Osteocyte (in vitro differentiated cells): ENCODE results near the gene CYP27B1. TPM values are rescaled to one million over a fixed set of nuclear protein-coding genes. Genes with fewer than 3 reads are reported as not detected.

ENCODE experiments used
- DNase-seq: peaks from one replicate; pipeline ENCODE4 v3.0.0; 2021; ENCODE audit warnings: mixed read lengths; ENCODE audit not compliant: unreplicated experiment; ENCODE audit errors: extremely low spot score
- H3K27ac Mint-ChIP-seq: one replicate; pipeline ENCODE4 v1.8.0; 2021; ENCODE audit warnings: mild to moderate bottlenecking, mixed read lengths; ENCODE audit not compliant: unreplicated experiment
- H3K27me3 Mint-ChIP-seq: one replicate; pipeline ENCODE4 v1.8.0; 2021; ENCODE audit warnings: mixed read lengths; ENCODE audit not compliant: unreplicated experiment
- H3K36me3 Mint-ChIP-seq: one replicate; pipeline ENCODE4 v1.8.0; 2021; ENCODE audit warnings: mixed read lengths; ENCODE audit not compliant: unreplicated experiment
- H3K4me1 Mint-ChIP-seq: one replicate; pipeline ENCODE4 v1.8.0; 2021; ENCODE audit warnings: mixed read lengths; ENCODE audit not compliant: unreplicated experiment
- H3K4me3 Mint-ChIP-seq: one replicate; pipeline ENCODE4 v1.8.0; 2021; ENCODE audit warnings: mild to moderate bottlenecking, moderate library complexity, mixed read lengths; ENCODE audit not compliant: unreplicated experiment
- H3K9me3 Mint-ChIP-seq: one replicate; pipeline ENCODE4 v1.8.0; 2021; ENCODE audit warnings: mixed read lengths; ENCODE audit not compliant: unreplicated experiment
- CTCF ChIP-seq: fragments of 200-600 bp; sonication (generic); IDR thresholded peaks from 2 replicates; pipeline ENCODE4 v1.5.0; 2021; ENCODE audit warnings: antibody characterized with exemption, mild to moderate bottlenecking, moderate library complexity
- total RNA-seq: library from RNA; stranded (reverse); gene quantifications from 2 replicates; pipeline ENCODE4 v1.2.1, GENCODE V29; 2021

The CYP27B1 gene
- total RNA-seq, 1 donor from 2014 or later, result 1.7 TPM

GRCh38 chr12:57780284-57780897 lies 13.5 kb upstream of the CYP27B1 start:
- H3K27me3 Mint-ChIP-seq, result no peaks in the 10 kb centered on the region
- peaks cover 11% of the 10 kb centered on the region for H3K36me3 Mint-ChIP-seq
- no peak for DNase-seq
- no peaks in the 10 kb centered on the region for H3K9me3 Mint-ChIP-seq
- TF ChIP-seq CTCF, result no peak
- peaks cover 12% of the 10 kb centered on the region for H3K4me1 Mint-ChIP-seq
- no peak overlapping the region for H3K4me3 Mint-ChIP-seq
- H3K27ac Mint-ChIP-seq, result no peak overlapping the region

- Mint-ChIP-seq H3K27ac (no peak overlapping the region), H3K36me3 (peaks cover 11% of the 10 kb centered on the region), H3K4me1 (peaks cover 12% of the 10 kb centered on the region), H3K9me3 (no peaks in the 10 kb centered on the region), H3K4me3 (no peak overlapping the region), H3K27me3 (no peaks in the 10 kb centered on the region)
- DNase-seq, result no peak
- TF ChIP-seq CTCF, result no peak
Measured at GRCh38 chr12:57779736-57780135, 12.9 kb upstream of the CYP27B1 start.

- Mint-ChIP-seq H3K27me3 (no peaks in the 10 kb centered on the region), H3K36me3 (peaks cover 11% of the 10 kb centered on the region), H3K9me3 (no peaks in the 10 kb centered on the region), H3K4me3 (no peak overlapping the region), H3K27ac (no peak overlapping the region), H3K4me1 (peaks cover 19% of the 10 kb centered on the region)
- TF ChIP-seq CTCF, result no peak
- no peak for DNase-seq
Measured at GRCh38 chr12:57777911-57778310, 11.0 kb upstream of the CYP27B1 start.

- H3K36me3 Mint-ChIP-seq, result peaks cover 11% of the 10 kb centered on the region
- no peak for TF ChIP-seq CTCF
- H3K4me1 Mint-ChIP-seq, result peaks cover 17% of the 10 kb centered on the region
- no peak for DNase-seq
- H3K27me3 Mint-ChIP-seq, result no peaks in the 10 kb centered on the region
- H3K4me3 Mint-ChIP-seq, result no peak overlapping the region
- H3K9me3 Mint-ChIP-seq, result no peaks in the 10 kb centered on the region
- no peak overlapping the region for H3K27ac Mint-ChIP-seq
Measured at GRCh38 chr12:57777367-57777766, 10.5 kb upstream of the CYP27B1 start.

GRCh38 chr12:57776247-57776587 lies 9.3 kb upstream of the CYP27B1 start:
- H3K4me3 Mint-ChIP-seq, result no peak overlapping the region
- H3K9me3 Mint-ChIP-seq, result no peaks in the 10 kb centered on the region
- no peak overlapping the region for H3K27ac Mint-ChIP-seq
- TF ChIP-seq CTCF, result no peak
- no peak for DNase-seq
- peaks cover 23% of the 10 kb centered on the region for H3K4me1 Mint-ChIP-seq
- peaks cover 11% of the 10 kb centered on the region for H3K36me3 Mint-ChIP-seq
- no peaks in the 10 kb centered on the region for H3K27me3 Mint-ChIP-seq
